Left lobe of liver (tissue), 2 donors: Measurements from ENCODE around the gene YY2. TPM values are rescaled to one million over a fixed set of nuclear protein-coding genes. Genes with fewer than 3 reads are reported as not detected.
"Not testable (repeated sequence)": the region's sequence is repeated elsewhere in the genome, so short reads cannot be mapped to it uniquely, and the experiment has no call there.

Experiments used
- ATAC-seq: fragments of 200-7000 bp; cut with Tn5 transposase; one replicate; pipeline ENCODE4 v1.9.1; 2020; ENCODE audit warnings: mild to moderate bottlenecking, moderate library complexity
- DNase-seq: peaks from one replicate; pipeline ENCODE4 v3.0.0-alpha.2; 2020; ENCODE audit warnings: low spot score
- total RNA-seq: library from RNA; stranded (reverse); gene quantifications from one replicate; pipeline ENCODE4 v1.2.1, GENCODE V29; 2021
- donor health status: DM: no; HTN: no; CAD: no; lungs with moderate emphysema.
- donor health status: DM: no; HTN: yes; CAD: no.

YY2 gene
- total RNA-seq = 0.53 TPM

DNA sequence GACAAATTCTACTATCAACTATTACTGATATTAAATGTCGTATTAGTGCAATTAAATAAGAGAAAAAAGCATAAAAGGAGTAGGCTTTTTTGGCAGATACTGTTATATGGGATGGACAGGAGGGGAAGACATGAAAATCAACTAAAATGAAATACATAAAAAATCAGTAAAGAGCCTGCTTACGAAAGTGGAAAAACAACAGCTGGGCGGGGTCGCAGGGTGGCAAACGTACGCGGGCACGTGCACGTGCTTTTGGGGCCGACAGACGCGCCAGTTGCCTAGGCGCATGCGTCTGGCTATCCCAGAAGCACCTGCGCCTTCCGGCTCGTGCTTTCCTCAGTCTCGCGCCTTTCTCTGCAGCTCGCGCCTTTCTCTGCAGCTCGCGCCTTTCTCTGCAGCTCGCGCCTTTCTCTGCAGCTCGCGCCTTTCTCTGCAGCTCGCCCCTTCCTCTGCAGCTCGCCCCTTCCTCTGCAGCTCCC lies at the start of gene YY2:
YY2 (plus strand) TSS at position 51 of the 479 bp plus-strand sequence. CDS start 498 bp downstream, outside the sequence.
- no peak for DNase-seq

DNA sequence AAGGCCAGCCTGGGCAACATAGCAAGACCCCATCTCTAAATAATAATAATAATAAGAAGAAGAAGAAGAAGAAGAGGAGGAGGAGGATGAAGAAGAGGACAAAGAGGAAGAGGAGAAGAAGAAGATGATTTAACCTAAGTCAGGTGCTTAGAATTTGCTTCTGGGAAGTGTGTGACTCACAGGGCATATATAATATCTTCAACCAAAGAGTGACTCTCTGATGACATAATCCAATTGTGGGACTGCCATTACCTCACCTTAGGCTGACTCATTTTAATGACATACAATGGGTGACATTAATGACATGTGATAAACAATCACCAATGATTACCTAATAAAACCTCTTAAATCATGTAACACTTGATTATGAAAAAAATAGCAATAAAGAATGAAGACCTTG lies 49.1 kb upstream of the YY2 start:
- no peak for DNase-seq
- no peak for ATAC-seq

More for the DNA sequence above, at the start of gene YY2:
- no peak for ATAC-seq

- no peak for DNase-seq
- no peak for ATAC-seq
Observed at GRCh38 chrX:21811832-21812231, 44.0 kb upstream of the YY2 start.

GRCh38 chrX:21812628-21813027 lies 43.2 kb upstream of the YY2 start:
- DNase-seq (no peak), ATAC-seq (no peak)

GRCh38 chrX:21813612-21814368 lies 42.0 kb upstream of the YY2 start:
- no peak for DNase-seq

DNA sequence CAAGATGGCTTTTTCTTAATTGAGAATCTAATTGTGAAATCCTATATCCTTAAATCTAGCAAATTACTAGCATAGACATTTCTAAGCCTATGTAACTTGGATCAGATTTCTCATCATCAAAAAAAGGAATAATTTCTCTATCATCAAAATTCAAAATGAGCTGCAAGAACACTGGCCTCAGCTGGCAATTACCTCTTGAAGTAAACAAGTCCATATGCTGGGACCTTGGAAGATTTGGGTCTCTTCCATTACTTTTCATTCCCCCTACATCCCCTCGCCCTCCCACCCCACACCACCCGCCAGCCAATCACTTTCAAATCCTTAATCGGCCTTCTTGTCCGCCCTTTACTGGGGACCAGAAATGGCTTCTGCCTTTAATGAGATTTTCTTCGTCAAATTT lies 39.7 kb upstream of the YY2 start:
- no peak for DNase-seq
- ATAC-seq = no peak

More at GRCh38 chrX:21813612-21814368, 42.0 kb upstream of the YY2 start:
- ATAC-seq = no peak

GRCh38 chrX:21820170-21820569 lies 35.6 kb upstream of the YY2 start:
- DNase-seq, ATAC-seq: not testable (repeated sequence)

DNA sequence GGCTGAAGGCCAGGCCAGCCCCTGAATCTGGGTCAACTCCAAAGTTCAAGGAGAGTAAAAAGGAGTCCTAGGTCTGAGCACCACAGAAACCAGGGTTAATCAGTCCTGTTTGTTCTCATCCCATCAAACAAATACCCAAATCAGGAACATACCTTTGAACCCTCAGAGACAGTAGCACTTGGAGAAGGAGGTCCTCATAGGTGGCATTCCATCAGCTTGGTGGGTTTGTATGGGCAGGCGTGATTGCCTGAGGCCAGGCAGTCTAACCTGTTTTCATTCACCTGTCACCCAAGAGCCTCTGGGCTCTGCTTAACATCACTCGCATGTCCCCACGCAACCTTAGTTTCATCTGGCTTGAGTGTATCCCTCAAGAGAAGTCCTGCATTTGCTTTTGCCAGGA lies 33.9 kb upstream of the YY2 start:
- ATAC-seq (no peak), DNase-seq (no peak)

DNA sequence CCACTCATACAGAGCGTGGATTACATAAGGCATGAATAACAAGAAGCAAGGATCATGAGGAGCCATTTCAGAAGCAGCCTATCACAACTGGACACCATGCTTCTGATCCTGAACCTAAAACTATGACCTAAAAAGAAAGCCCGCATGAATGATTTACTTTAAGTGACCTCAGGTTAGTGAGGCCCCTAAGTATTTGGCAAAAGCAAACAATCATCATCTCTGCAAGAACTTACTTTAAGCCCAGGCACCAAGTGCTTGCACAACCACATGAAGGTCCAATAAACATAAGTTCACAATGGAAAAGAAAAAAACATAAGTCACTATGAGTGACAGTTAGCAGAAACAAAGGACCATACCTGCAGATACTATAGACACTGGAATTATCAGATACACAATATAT lies 24.3 kb upstream of the YY2 start:
- ATAC-seq (no peak), DNase-seq (no peak)

DNA sequence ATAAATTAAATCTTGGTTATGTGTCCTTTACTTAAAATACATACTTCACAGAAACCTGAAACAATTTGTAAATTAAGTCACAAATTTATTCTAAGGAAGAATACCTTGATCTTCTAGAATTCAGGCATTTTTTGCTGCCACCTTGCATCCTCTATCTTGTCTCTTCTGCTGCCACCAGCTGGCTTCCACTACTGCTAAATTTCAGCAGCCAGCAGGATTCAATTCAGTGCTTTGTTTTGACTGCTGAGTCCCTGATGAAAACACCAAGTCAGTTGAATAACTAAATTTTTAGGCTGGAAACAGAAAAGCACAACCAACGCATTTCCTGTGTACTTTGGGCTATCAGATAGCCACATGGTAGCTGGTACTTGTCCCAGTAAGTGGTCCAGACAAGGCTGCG lies 18.7 kb upstream of the YY2 start:
- ATAC-seq = no peak
- DNase-seq = no peak

DNA sequence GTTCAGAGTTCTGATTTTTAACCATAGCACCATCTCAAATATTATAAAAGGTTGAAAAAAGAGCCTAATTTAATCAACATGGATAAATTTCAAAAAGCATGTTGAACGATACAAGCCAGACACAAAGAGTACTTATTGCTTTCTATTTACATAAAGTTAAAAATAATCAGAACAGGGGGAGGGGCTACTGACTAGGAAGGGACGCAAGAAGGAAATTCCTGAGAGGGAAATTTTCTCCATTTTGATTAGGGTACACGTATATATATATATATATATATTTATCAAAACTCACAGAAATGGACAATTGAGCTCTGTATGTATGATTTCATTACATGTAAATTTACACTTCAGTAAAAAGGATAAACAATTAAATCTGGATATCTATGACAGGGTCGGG lies 16.9 kb upstream of the YY2 start:
- no peak for ATAC-seq
- no peak for DNase-seq

GRCh38 chrX:21839334-21840192 lies 16.2 kb upstream of the YY2 start, which contains the start of gene MBTPS2:
Gene MBTPS2 (plus strand): TSS chrX:21839617. CDS start chrX:21839735, 118 bp downstream.
- peak; percentile 98 for ATAC-seq
- DNase-seq = peak; percentile 82

GRCh38 chrX:21840193-21840545 lies 15.6 kb upstream of the YY2 start:
- DNase-seq (no peak), ATAC-seq (no peak)

- ATAC-seq (no peak), DNase-seq (no peak)
Observed at GRCh38 chrX:21843179-21843578, 12.6 kb upstream of the YY2 start.

DNA sequence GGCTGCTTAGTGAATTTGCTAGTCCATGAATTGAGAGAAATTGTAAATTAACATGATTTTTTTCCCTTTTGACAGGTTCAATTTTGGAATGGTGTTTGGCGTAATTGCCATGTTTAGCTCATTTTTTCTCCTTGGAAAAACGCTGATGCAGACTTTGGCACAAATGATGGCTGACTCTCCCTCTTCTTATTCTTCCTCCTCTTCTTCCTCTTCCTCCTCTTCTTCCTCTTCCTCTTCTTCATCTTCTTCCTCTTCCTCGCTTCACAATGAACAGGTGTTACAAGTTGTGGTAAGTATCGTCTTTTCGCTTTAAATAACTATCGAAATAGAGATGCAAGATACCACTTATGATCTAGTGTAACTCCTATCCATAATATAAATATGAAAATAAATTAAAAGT lies 10.7 kb upstream of the YY2 start:
- DNase-seq = no peak
- no peak for ATAC-seq

- DNase-seq (no peak), ATAC-seq (no peak)
Observed at GRCh38 chrX:21847342-21847741, 8.4 kb upstream of the YY2 start.

DNA sequence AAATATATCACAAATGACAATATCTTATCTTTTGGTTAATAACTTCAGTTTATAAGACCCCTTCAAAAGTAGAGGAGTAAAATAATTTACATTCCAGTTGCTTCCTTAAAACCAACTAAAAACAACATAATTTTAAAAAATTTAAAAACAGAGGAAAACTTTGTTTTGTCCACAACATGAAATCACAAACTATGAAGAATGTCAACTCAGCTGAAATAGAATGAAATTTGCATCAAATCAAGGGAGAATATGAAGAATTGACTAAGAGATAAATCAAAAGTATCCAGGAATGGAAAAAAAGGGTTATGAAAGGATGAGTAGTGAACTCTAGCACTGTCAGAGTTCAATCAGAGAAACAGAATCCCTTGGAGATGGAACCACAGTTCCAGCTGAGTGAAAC lies 2.2 kb upstream of the YY2 start:
- no peak for ATAC-seq
- DNase-seq = no peak

GRCh38 chrX:21856504-21856903 lies 717 bp downstream of the YY2 start:
- DNase-seq (no peak), ATAC-seq (no peak)

DNA sequence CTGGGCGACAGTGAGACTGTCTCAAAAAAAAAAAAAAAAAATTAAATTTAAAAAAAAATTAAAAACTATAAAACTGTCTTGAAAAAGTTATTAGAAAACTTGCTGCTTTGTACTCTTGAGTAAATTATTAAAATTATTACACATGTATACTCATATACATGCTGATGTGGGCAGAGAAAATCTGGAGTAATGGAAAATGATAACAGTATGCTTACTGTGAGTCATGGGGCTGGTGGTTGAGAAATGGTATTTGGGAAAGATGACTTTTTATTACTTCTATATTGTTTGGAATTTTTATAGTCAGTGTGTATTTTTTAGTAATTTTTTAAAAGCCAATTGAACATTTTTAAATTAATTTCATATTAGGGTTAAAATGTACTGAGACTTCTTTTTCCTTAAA lies 7.5 kb downstream of the YY2 start:
- no peak for ATAC-seq

GRCh38 chrX:21865436-21865835 lies 9.6 kb downstream of the YY2 start:
- ATAC-seq = no peak

More for the DNA sequence above, 7.5 kb downstream of the YY2 start:
- DNase-seq = no peak

DNA sequence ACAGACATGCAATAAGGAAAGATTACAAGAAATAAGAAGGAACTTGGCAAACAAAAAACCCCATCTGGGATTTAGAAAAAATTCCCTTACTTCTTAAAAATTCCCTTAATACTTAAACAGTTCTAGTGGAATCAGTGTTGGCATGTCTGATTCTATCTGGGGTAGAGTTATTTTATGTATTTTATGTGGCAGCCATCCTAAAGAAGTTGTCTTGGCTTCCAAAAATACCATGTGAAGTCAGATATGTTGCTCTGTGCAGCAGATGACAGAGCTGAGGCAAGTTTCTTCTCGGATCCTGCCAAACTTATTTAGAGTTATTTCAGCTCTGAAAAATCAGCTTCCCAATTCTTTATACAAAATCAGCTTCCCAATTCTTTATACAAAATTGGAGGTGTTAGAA lies 14.7 kb downstream of the YY2 start:
- ATAC-seq = no peak

More at GRCh38 chrX:21865436-21865835, 9.6 kb downstream of the YY2 start:
- no peak for DNase-seq

More for the DNA sequence above, 14.7 kb downstream of the YY2 start:
- DNase-seq = no peak
